HEK293 (cell line): ENCODE measurements around the gene MAP4K5.
A peak's percentile ranks its signal among the peaks of the same experiment; 100 is the strongest.

ENCODE experiments used
- CTCF ChIP-seq: fragments of 450-650 bp; formaldehyde crosslinking; IDR thresholded peaks from 2 replicates; pipeline ENCODE4 v1.5.1; 2016; ENCODE audit warnings: missing biosample characterization, missing genetic modification characterization
- FEZF1 ChIP-seq: fragments of 450-650 bp; formaldehyde crosslinking; IDR thresholded peaks from 2 replicates; pipeline ENCODE4 v1.5.1; 2016; ENCODE audit warnings: missing biosample characterization, missing genetic modification characterization
- KLF16 ChIP-seq: fragments of 450-650 bp; formaldehyde crosslinking; IDR thresholded peaks from 2 replicates; pipeline ENCODE4 v1.5.1; 2017; ENCODE audit warnings: missing biosample characterization, missing genetic modification characterization
- PRDM1 ChIP-seq: fragments of 450-650 bp; formaldehyde crosslinking; IDR thresholded peaks from 2 replicates; pipeline ENCODE4; 2016; ENCODE audit warnings: missing biosample characterization, missing genetic modification characterization
- PRDM10 ChIP-seq: fragments of 450-650 bp; formaldehyde crosslinking; IDR thresholded peaks from 2 replicates; pipeline ENCODE4 v1.5.1; 2016; ENCODE audit warnings: missing biosample characterization, missing genetic modification characterization
- ZBTB20 ChIP-seq: fragments of 450-650 bp; formaldehyde crosslinking; IDR thresholded peaks from 2 replicates; pipeline ENCODE4 v1.5.1; 2016; ENCODE audit warnings: missing biosample characterization, missing genetic modification characterization
- ZBTB26 ChIP-seq: fragments of 450-650 bp; formaldehyde crosslinking; optimal IDR thresholded peaks from 2 replicates; pipeline ENCODE3; 2016; ENCODE audit warnings: missing biosample characterization, mild to moderate bottlenecking, missing genetic modification characterization
- ZBTB48 ChIP-seq: fragments of 450-650 bp; formaldehyde crosslinking; IDR thresholded peaks from 2 replicates; pipeline ENCODE4 v1.5.1; 2016; ENCODE audit warnings: missing biosample characterization, missing genetic modification characterization
- ZNF121 ChIP-seq: fragments of 450-650 bp; formaldehyde crosslinking; IDR thresholded peaks from 2 replicates; pipeline ENCODE4 v1.5.1; 2016; ENCODE audit warnings: missing biosample characterization, missing genetic modification characterization
- ZNF16 ChIP-seq: fragments of 450-650 bp; formaldehyde crosslinking; IDR thresholded peaks from 2 replicates; pipeline ENCODE4 v1.5.1; 2016; ENCODE audit warnings: low read depth, missing biosample characterization, missing genetic modification characterization
- ZNF2 ChIP-seq: fragments of 450-650 bp; formaldehyde crosslinking; IDR thresholded peaks from 2 replicates; pipeline ENCODE4 v1.5.1; 2016; ENCODE audit warnings: missing biosample characterization, missing genetic modification characterization
- ZNF292 ChIP-seq: fragments of 450-650 bp; formaldehyde crosslinking; IDR thresholded peaks from 2 replicates; pipeline ENCODE4 v1.5.1; 2016; ENCODE audit warnings: low read depth, missing biosample characterization, missing genetic modification characterization, borderline replicate concordance
- ZNF335 ChIP-seq: fragments of 450-650 bp; formaldehyde crosslinking; conservative IDR thresholded peaks from 2 replicates; pipeline ENCODE4 v1.5.1; 2016; ENCODE audit warnings: missing biosample characterization, missing genetic modification characterization
- ZNF341 ChIP-seq: fragments of 450-650 bp; formaldehyde crosslinking; IDR thresholded peaks from 2 replicates; pipeline ENCODE4; 2016; ENCODE audit warnings: low read depth, missing biosample characterization, missing genetic modification characterization
- ZNF692 ChIP-seq: fragments of 450-650 bp; formaldehyde crosslinking; IDR thresholded peaks from 2 replicates; pipeline ENCODE4 v1.5.1; 2016; ENCODE audit warnings: missing biosample characterization, missing genetic modification characterization
- ZNF777 ChIP-seq: fragments of 450-650 bp; formaldehyde crosslinking; IDR thresholded peaks from 2 replicates; pipeline ENCODE4 v1.5.1; 2017; ENCODE audit warnings: missing biosample characterization, missing genetic modification characterization, borderline replicate concordance
- ZSCAN5A ChIP-seq: fragments of 450-650 bp; formaldehyde crosslinking; IDR thresholded peaks from 2 replicates; pipeline ENCODE4 v1.5.1; 2016; ENCODE audit warnings: missing biosample characterization, missing genetic modification characterization

The MAP4K5 gene

GRCh38 chr14:50531595-50532501 lies 521 bp downstream of the MAP4K5 start (continued):
- TF ChIP-seq ZBTB26 (tag by site-specific recombination) (peak; percentile 79), FEZF1 (tag by site-specific recombination) (peak; percentile 13; the same call in 1 of the 2 replicates), CTCF (peak; percentile 36; the same call in 1 of the 2 replicates), ZNF292 (no peak), ZNF2 (tag by site-specific recombination) (peak; percentile 33; the same call in 1 of the 2 replicates), ZNF121 (0 out of 2 replicates have a peak, but pooled peaks have one; percentile 21), ZBTB48 (tag by site-specific recombination) (peak; percentile 71; the same call in 1 of the 2 replicates), ZNF16 (tag by site-specific recombination) (no peak), KLF16 (0 out of 2 replicates have a peak, but pooled peaks have one; percentile 32), PRDM1 (tag by site-specific recombination) (peak; percentile 83), ZNF341 (peak; percentile 64; the same call in 1 of the 2 replicates), ZNF692 (peak; percentile 15; the same call in 1 of the 2 replicates), ZBTB20 (peak; percentile 87; the same call in 1 of the 2 replicates), ZNF335 (tag by site-specific recombination) (peak; percentile 95), ZNF777 (tag by site-specific recombination) (0 out of 2 replicates have a peak, but pooled peaks have one; percentile 14), ZSCAN5A (tag by site-specific recombination) (no peak), PRDM10 (peak; percentile 59)
